Vagina (tissue), 2 donors: ENCODE data around the gene RANBP3.

Experiments
- POLR2A ChIP-seq, 2 donors: fragments of 450-650 bp; IDR thresholded peaks; one replicate each; pipeline ENCODE4 v1.6.1; 2017; ENCODE audit warnings: antibody characterized with exemption in 2 of 2, mild to moderate bottlenecking in 2 of 2, moderate library complexity in 2 of 2
- TF ChIP-seq, protein P1 (sequence below), 3 experiments: fragments of 450-650 bp in 2 of 3; fragments of 200-600 bp in 1 of 3; sonication (generic) in 1 of 3; IDR thresholded peaks; one replicate each; pipeline ENCODE4 v1.5.1; 2017 to 2019; ENCODE audit warnings: antibody characterized with exemption in 3 of 3, mild to moderate bottlenecking in 2 of 3, moderate library complexity in 2 of 3

GRCh38 chr19:5949792-5950305, 28.1 kb downstream of the RANBP3 start:
- TF ChIP-seq POLR2A (IDR thresholded peaks at IDR 0.05) = no peak
- TF ChIP-seq, protein P1, sequence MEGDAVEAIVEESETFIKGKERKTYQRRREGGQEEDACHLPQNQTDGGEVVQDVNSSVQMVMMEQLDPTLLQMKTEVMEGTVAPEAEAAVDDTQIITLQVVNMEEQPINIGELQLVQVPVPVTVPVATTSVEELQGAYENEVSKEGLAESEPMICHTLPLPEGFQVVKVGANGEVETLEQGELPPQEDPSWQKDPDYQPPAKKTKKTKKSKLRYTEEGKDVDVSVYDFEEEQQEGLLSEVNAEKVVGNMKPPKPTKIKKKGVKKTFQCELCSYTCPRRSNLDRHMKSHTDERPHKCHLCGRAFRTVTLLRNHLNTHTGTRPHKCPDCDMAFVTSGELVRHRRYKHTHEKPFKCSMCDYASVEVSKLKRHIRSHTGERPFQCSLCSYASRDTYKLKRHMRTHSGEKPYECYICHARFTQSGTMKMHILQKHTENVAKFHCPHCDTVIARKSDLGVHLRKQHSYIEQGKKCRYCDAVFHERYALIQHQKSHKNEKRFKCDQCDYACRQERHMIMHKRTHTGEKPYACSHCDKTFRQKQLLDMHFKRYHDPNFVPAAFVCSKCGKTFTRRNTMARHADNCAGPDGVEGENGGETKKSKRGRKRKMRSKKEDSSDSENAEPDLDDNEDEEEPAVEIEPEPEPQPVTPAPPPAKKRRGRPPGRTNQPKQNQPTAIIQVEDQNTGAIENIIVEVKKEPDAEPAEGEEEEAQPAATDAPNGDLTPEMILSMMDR (IDR thresholded peaks at IDR 0.05) = no peak
